Putamen (tissue), 1 donor: ENCODE results near the gene OR5D13.

Experiments used
- DNase-seq: peaks from one replicate; pipeline ENCODE4 v3.0.0-alpha.2; 2016; ENCODE audit warnings: low spot score

The OR5D13 gene

GRCh38 chr11:55773138-55773537 lies at the start of gene OR5D13:
TSS of gene OR5D13 (plus strand) at chr11:55773438. CDS start at chr11:55773438, 0 bp downstream.
- no peak for DNase-seq

DNA sequence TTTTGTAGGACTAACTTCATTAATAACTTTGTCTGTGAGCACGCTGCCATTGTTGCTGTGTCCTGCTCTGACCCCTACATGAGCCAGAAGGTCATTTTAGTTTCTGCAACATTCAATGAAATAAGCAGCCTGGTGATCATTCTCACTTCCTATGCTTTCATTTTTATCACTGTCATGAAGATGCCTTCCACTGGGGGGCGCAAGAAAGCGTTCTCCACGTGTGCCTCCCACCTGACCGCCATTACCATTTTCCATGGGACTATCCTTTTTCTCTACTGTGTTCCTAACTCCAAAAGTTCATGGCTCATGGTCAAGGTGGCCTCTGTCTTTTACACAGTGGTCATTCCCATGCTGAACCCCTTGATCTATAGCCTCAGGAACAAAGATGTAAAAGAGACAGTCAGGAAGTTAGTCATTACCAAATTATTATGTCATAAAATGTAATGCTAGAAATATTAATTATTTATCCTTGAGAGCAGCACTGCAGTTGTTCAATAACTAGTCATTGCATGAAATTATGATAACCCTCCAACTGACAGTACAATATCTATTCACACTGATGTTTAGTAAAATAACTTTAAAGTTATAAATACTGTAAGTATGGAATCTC lies 46.4 kb upstream of the OR5D13 start:
- DNase-seq, result no peak

GRCh38 chr11:55732936-55733335 lies 40.3 kb upstream of the OR5D13 start:
- no peak for DNase-seq

DNA sequence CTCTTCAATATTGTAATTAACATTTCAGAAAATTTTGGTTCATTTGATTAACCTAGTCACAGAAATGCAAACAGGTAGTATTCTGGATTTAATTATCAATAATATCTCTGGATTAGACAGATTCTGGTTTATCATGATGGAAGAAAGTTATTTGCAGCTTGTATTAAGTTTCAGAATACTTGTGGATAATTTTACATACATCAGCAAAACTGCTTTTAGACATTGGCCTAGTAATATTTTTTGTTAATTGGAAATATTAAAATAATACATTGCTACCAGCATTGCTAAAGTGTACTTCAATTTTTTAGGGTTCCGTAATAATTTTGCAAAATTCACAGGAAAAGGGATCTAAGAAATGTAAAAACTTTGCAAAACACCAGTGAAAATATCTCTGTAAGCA lies 18.4 kb downstream of the OR5D13 start:
- no peak for DNase-seq

DNA sequence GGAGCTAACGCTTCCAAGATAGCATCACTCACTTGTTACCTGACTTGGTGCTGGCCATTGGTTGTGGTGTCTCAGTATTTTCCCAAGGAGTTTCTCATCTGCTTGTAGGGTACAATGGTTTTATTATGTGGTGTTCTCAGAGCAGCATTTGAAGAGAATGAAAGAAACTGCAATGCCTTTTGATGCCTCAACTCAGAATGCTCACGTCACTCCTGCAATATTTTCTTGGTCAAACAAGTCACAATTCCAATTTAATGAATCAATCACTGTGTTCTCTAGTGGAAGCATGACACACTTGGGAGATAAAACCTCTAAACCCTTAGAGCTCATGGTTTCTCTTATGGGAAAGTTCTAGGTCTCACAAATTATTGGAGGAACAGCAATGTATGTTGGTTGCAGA lies 20.1 kb downstream of the OR5D13 start:
- DNase-seq, result no peak

DNA sequence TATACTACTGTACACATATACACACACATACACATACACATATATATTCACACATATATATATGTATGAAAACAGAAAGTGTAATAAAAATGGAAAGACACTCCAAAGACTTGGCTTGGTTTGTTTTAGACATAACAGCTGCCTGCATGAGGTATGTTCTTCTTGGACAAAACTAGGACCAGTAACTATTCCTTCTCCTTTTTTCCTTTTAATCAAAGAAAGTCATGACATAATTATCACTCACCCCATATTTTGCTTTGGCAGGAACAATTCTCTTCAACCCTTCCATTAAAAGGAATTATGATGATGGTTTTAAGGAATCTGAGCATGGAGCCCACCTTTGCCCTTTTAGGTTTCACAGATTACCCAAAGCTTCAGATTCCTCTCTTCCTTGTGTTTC lies 22.0 kb downstream of the OR5D13 start, which contains the start of gene OR5D14:
OR5D14 (plus strand) TSS at position 301 of the 400 bp plus-strand sequence; CDS start at position 301, 0 bp downstream.
- DNase-seq, result no peak

- no peak for DNase-seq
These were observed 33.0 kb downstream of the OR5D13 start for GRCh38 chr11:55806248-55806647.

- no peak for DNase-seq
These were observed 37.8 kb downstream of the OR5D13 start, which contains the start of gene OR5L1 for GRCh38 chr11:55811067-55811466. TSS of gene OR5L1 (plus strand) at chr11:55811367. CDS start at chr11:55811467, 100 bp downstream.

DNA sequence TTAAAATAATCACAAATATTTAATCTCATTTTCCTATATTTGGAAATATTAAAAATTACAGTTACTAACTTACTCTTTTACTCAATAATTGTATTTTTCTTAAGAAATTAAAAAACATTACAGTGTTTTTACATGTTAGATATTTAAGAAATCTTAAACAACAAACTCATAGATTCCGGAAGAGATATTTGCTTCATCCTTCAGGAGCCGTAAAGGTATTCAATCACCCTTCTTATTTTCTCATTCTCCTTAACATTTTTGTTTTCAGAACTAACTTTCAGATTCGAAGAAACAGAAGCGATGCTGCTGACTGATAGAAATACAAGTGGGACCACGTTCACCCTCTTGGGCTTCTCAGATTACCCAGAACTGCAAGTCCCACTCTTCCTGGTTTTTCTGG lies 46.1 kb downstream of the OR5D13 start, which contains the start of gene OR5D18:
OR5D18 (plus strand) TSS at position 301 of the 400 bp plus-strand sequence; CDS start at position 301, 0 bp downstream.
- DNase-seq, result no peak
